HG02938 (cell line): ENCODE measurements around the gene CCDC197.

ENCODE experiments used
- ATAC-seq: cut with Tn5 transposase; IDR thresholded peaks from one replicate; pipeline ENCODE4 v1.9.1; 2021; ENCODE audit warnings: mild to moderate bottlenecking, moderate library complexity; ENCODE audit not compliant: unreplicated experiment

CCDC197 gene

GRCh38 chr14:94040796-94041195 is 43.7 kb downstream of the CCDC197 start:
- no peak for ATAC-seq

GRCh38 chr14:94041551-94042346 is 44.6 kb downstream of the CCDC197 start:
- ATAC-seq = no peak

GRCh38 chr14:94042433-94043091 is 45.5 kb downstream of the CCDC197 start:
- no peak for ATAC-seq

- no peak for ATAC-seq
Measured at GRCh38 chr14:94043111-94043755, 46.1 kb downstream of the CCDC197 start.

GRCh38 chr14:94043756-94044475 is 46.8 kb downstream of the CCDC197 start:
- no peak for ATAC-seq

- ATAC-seq = no peak
Measured at GRCh38 chr14:94044476-94045091, 47.5 kb downstream of the CCDC197 start.

GRCh38 chr14:94045101-94045500 is 48.0 kb downstream of the CCDC197 start:
- no peak for ATAC-seq

- ATAC-seq = no peak
Measured at GRCh38 chr14:94045563-94046345, 48.7 kb downstream of the CCDC197 start.

GRCh38 chr14:94046696-94047250 is 49.7 kb downstream of the CCDC197 start:
- ATAC-seq = no peak

GRCh38 chr14:94047581-94047980 is 50.5 kb downstream of the CCDC197 start:
- ATAC-seq = no peak

GRCh38 chr14:94048691-94049624 is 51.9 kb downstream of the CCDC197 start:
- no peak for ATAC-seq

GRCh38 chr14:94049625-94050023 is 52.5 kb downstream of the CCDC197 start:
- no peak for ATAC-seq

GRCh38 chr14:94050231-94050880 is 53.3 kb downstream of the CCDC197 start:
- ATAC-seq = no peak

GRCh38 chr14:94051115-94051514 is 54.0 kb downstream of the CCDC197 start:
- no peak for ATAC-seq

- no peak for ATAC-seq
Measured at GRCh38 chr14:94051779-94052178, 54.7 kb downstream of the CCDC197 start.

- no peak for ATAC-seq
Measured at GRCh38 chr14:94052199-94052598, 55.1 kb downstream of the CCDC197 start.

- ATAC-seq = no peak
Measured at GRCh38 chr14:94052662-94053061, 55.6 kb downstream of the CCDC197 start.

- no peak for ATAC-seq
Measured at GRCh38 chr14:94054401-94054800, 57.3 kb downstream of the CCDC197 start.
